H9 (cell line): Measurements from ENCODE around the gene MDFIC2. TPM values are rescaled to one million over a fixed set of nuclear protein-coding genes. Genes with fewer than 3 reads are reported as not detected.

ENCODE experiments used
- DNase-seq: peaks from one replicate; pipeline ENCODE4 v3.0.0-alpha.2; 2017
- H2AFZ ChIP-seq: one replicate; pipeline ENCODE4 v1.6.1; 2013; ENCODE audit warnings: mild to moderate bottlenecking, low read length, control low read depth, moderate library complexity
- H2AK5ac ChIP-seq: 2 replicates; pipeline ENCODE4 v1.6.1; 2013; ENCODE audit warnings: low read length, control low read depth, mixed read lengths; ENCODE audit not compliant: insufficient read length
- H2BK120ac ChIP-seq: one replicate; pipeline ENCODE4 v1.6.1; 2013; ENCODE audit warnings: low read depth, mild to moderate bottlenecking, low read length, control low read depth, inconsistent platforms; ENCODE audit not compliant: poor library complexity, severe bottlenecking
- H2BK12ac ChIP-seq: 2 replicates; pipeline ENCODE4 v1.6.1; 2013; ENCODE audit warnings: low read length, control low read depth, mixed read lengths, low read depth; ENCODE audit not compliant: insufficient read length
- H2BK15ac ChIP-seq: 2 replicates; pipeline ENCODE4 v1.6.1; 2013; ENCODE audit warnings: low read depth, low read length, control low read depth
- H2BK20ac ChIP-seq: one replicate; pipeline ENCODE4 v1.6.1; 2013; ENCODE audit warnings: low read depth, mild to moderate bottlenecking, low read length, control low read depth, inconsistent platforms; ENCODE audit not compliant: poor library complexity, severe bottlenecking
- H2BK5ac ChIP-seq: 2 replicates; pipeline ENCODE4 v1.6.1; 2013; ENCODE audit warnings: low read length, control low read depth, mixed read lengths; ENCODE audit not compliant: insufficient read length
- H3K14ac ChIP-seq: 2 replicates; pipeline ENCODE4 v1.6.1; 2013; ENCODE audit warnings: low read length, control low read depth; ENCODE audit not compliant: insufficient read depth
- H3K18ac ChIP-seq: 2 replicates; pipeline ENCODE4 v1.6.1; 2013; ENCODE audit warnings: low read depth, mild to moderate bottlenecking, mixed read lengths, low read length, control low read depth; ENCODE audit not compliant: insufficient read length
- H3K23ac ChIP-seq: 2 replicates; pipeline ENCODE4 v1.6.1; 2013; ENCODE audit warnings: low read length, control low read depth, mixed read lengths, low read depth; ENCODE audit not compliant: insufficient read length
- H3K23me2 ChIP-seq: 2 replicates; pipeline ENCODE4 v1.6.1; 2013; ENCODE audit warnings: low read depth, mild to moderate bottlenecking, mixed read lengths, low read length, control low read depth; ENCODE audit not compliant: insufficient read length, poor library complexity, severe bottlenecking
- H3K27ac ChIP-seq: 2 replicates; pipeline ENCODE4 v1.5.1; 2013; ENCODE audit warnings: low read length, control low read depth, mixed read lengths, low read depth; ENCODE audit not compliant: insufficient read length
- H3K27me3 ChIP-seq: 2 replicates; pipeline ENCODE4 v1.6.1; 2013; ENCODE audit warnings: low read length, control low read depth, inconsistent platforms; ENCODE audit not compliant: insufficient read depth
- H3K4ac ChIP-seq: 2 replicates; pipeline ENCODE4 v1.6.1; 2013; ENCODE audit warnings: low read depth, mild to moderate bottlenecking, control low read depth, inconsistent platforms, low read length, moderate library complexity
- H3K4me1 ChIP-seq: 2 replicates; pipeline ENCODE4 v1.6.1; 2013; ENCODE audit warnings: low read length, control low read depth, inconsistent platforms; ENCODE audit not compliant: insufficient read depth
- H3K4me2 ChIP-seq: 2 replicates; pipeline ENCODE4 v1.6.1; 2013; ENCODE audit warnings: low read length, control low read depth, mixed read lengths; ENCODE audit not compliant: insufficient read length, insufficient read depth
- H3K56ac ChIP-seq: 2 replicates; pipeline ENCODE4 v1.6.1; 2013; ENCODE audit warnings: low read depth, mild to moderate bottlenecking, mixed read lengths, low read length, control low read depth; ENCODE audit not compliant: insufficient read length
- H3K79me1 ChIP-seq: 2 replicates; pipeline ENCODE4 v1.6.1; 2013; ENCODE audit warnings: low read depth, mild to moderate bottlenecking, moderate library complexity, low read length, control low read depth, inconsistent platforms; ENCODE audit not compliant: insufficient read depth, poor library complexity, severe bottlenecking
- H3K79me2 ChIP-seq: 2 replicates; pipeline ENCODE4 v1.6.1; 2013; ENCODE audit warnings: low read length, control low read depth, inconsistent platforms; ENCODE audit not compliant: insufficient read depth
- H3K9ac ChIP-seq: 2 replicates; pipeline ENCODE4 v1.6.1; 2013; ENCODE audit warnings: low read length, control low read depth, mixed read lengths; ENCODE audit not compliant: insufficient read length; ENCODE audit errors: extremely low read depth
- H3K9me3 ChIP-seq: one replicate; pipeline ENCODE4 v1.6.1; 2013; ENCODE audit warnings: low read depth, low read length, inconsistent platforms; ENCODE audit not compliant: control insufficient read depth
- H3T11ph ChIP-seq: one replicate; pipeline ENCODE4 v1.6.1; 2013; ENCODE audit warnings: mild to moderate bottlenecking, low read length, control low read depth, inconsistent platforms
- H4K20me1 ChIP-seq: one replicate; pipeline ENCODE4 v1.6.1; 2013; ENCODE audit not compliant: control insufficient read depth, insufficient read length, insufficient read depth
- H4K5ac ChIP-seq: 2 replicates; pipeline ENCODE4 v1.6.1; 2013; ENCODE audit warnings: low read depth, mild to moderate bottlenecking, mixed read lengths, low read length, control low read depth; ENCODE audit not compliant: insufficient read length
- H4K8ac ChIP-seq: replicated peaks from 2 replicates; pipeline ENCODE4 v1.6.1; 2013; ENCODE audit warnings: low read length, control low read depth, mixed read lengths, low read depth; ENCODE audit not compliant: insufficient read length
- H4K91ac ChIP-seq: 2 replicates; pipeline ENCODE4 v1.6.1; 2013; ENCODE audit warnings: low read depth, mild to moderate bottlenecking, moderate library complexity, mixed read lengths, low read length, control low read depth; ENCODE audit not compliant: insufficient read length
- H3K27ac Mint-ChIP-seq, 3 experiments: 2 replicates in 2 of 3; 3 replicates in 1 of 3; pipeline ENCODE4 v1.8.0; 2020 to 2021; ENCODE audit warnings: mixed read lengths in 3 of 3, mild to moderate bottlenecking in 1 of 3, moderate library complexity in 1 of 3
- H3K27me3 Mint-ChIP-seq: 2 replicates; pipeline ENCODE4 v1.8.0; 2021; ENCODE audit warnings: low read depth, mild to moderate bottlenecking, moderate library complexity, mixed read lengths
- H3K36me3 Mint-ChIP-seq, 3 experiments: 2 replicates in 2 of 3; 3 replicates in 1 of 3; pipeline ENCODE4 v1.8.0; 2020 to 2021; ENCODE audit warnings: low read depth in 3 of 3, mixed read lengths in 3 of 3; ENCODE audit not compliant: insufficient read depth in 1 of 3
- H3K4me1 Mint-ChIP-seq, 2 experiments: 2 replicates each; pipeline ENCODE4 v1.8.0; 2020; ENCODE audit warnings: mixed read lengths in 2 of 2
- H3K4me3 Mint-ChIP-seq, 2 experiments: 2 replicates in 1 of 2; 3 replicates in 1 of 2; pipeline ENCODE4 v1.8.0; 2020 to 2021; ENCODE audit warnings: mild to moderate bottlenecking in 2 of 2, mixed read lengths in 2 of 2, moderate library complexity in 1 of 2
- H3K9me3 Mint-ChIP-seq, 2 experiments: 2 replicates in 1 of 2; 3 replicates in 1 of 2; pipeline ENCODE4 v1.8.0; 2020; ENCODE audit warnings: mild to moderate bottlenecking in 2 of 2, mixed read lengths in 2 of 2, moderate library complexity in 1 of 2
- WGBS: extraction: QIAGEN DNeasy Blood & Tissue Kit; methylation state at CpG from one replicate; pipeline ENCODE4 v1.1.7; 2013; ENCODE audit warnings: missing lambda C conversion rate, low lambda C conversion rate, mixed read lengths; ENCODE audit not compliant: insufficient read length; ENCODE audit errors: extremely low coverage; 5-methylcytosine and 5-hydroxymethylcytosine counted together
- total RNA-seq: library from RNA; stranded (reverse); gene quantifications from 2 replicates; pipeline ENCODE4 v1.2.1, GENCODE V29; 2021
- TF ChIP-seq, protein P1 (sequence below): fragments of 200-600 bp; sonication (generic); conservative IDR thresholded peaks from 3 replicates; pipeline ENCODE4 v1.8.0; 2021; ENCODE audit warnings: antibody characterized with exemption, mild to moderate bottlenecking

The MDFIC2 gene
- total RNA-seq, 1 experiment from 2014 or later, result not detected

- Histone ChIP-seq H2BK120ac (no peak overlapping the region), H2BK12ac (no peak overlapping the region), H3K14ac (no peak overlapping the region), H2BK5ac (no peak overlapping the region), H3K56ac (no peak overlapping the region), H3K9me3 (no peaks in the 10 kb centered on the region), H3K23ac (no peak overlapping the region), H3K27ac (no peak overlapping the region), H3T11ph (no peak overlapping the region), H4K8ac (no peak overlapping the region), H4K91ac (no peak overlapping the region), H2BK15ac (no peak overlapping the region), H2AFZ (no peak overlapping the region), H3K23me2 (no peaks in the 10 kb centered on the region), H4K5ac (no peak overlapping the region), H2AK5ac (no peak overlapping the region), H3K18ac (no peak overlapping the region), H4K20me1 (no peaks in the 10 kb centered on the region), H3K79me1 (no peaks in the 10 kb centered on the region), H3K79me2 (no peaks in the 10 kb centered on the region), H3K4me1 (no peaks in the 10 kb centered on the region), H3K4ac (no peak overlapping the region), H3K4me2 (no peak overlapping the region), H3K9ac (no peak overlapping the region), H3K27me3 (no peaks in the 10 kb centered on the region), H2BK20ac (no peak overlapping the region)
- no peak for DNase-seq
- no peak overlapping the region for H3K27ac Mint-ChIP-seq
- H3K27me3 Mint-ChIP-seq, result no peaks in the 10 kb centered on the region
- WGBS, result no CpG with 5 or more reads among the region's 1 CpG
- H3K4me3 Mint-ChIP-seq, result no peak overlapping the region
- H3K36me3 Mint-ChIP-seq, result no peaks in the 10 kb centered on the region
- H3K9me3 Mint-ChIP-seq, result no peaks in the 10 kb centered on the region; a peak in 1 of 5 replicates
- H3K4me1 Mint-ChIP-seq, result no peaks in the 10 kb centered on the region
- TF ChIP-seq, protein P1, sequence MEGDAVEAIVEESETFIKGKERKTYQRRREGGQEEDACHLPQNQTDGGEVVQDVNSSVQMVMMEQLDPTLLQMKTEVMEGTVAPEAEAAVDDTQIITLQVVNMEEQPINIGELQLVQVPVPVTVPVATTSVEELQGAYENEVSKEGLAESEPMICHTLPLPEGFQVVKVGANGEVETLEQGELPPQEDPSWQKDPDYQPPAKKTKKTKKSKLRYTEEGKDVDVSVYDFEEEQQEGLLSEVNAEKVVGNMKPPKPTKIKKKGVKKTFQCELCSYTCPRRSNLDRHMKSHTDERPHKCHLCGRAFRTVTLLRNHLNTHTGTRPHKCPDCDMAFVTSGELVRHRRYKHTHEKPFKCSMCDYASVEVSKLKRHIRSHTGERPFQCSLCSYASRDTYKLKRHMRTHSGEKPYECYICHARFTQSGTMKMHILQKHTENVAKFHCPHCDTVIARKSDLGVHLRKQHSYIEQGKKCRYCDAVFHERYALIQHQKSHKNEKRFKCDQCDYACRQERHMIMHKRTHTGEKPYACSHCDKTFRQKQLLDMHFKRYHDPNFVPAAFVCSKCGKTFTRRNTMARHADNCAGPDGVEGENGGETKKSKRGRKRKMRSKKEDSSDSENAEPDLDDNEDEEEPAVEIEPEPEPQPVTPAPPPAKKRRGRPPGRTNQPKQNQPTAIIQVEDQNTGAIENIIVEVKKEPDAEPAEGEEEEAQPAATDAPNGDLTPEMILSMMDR, result no peak
Observed at GRCh38 chr3:70256566-70256965, 55.9 kb downstream of the MDFIC2 start.
